Upper lobe of right lung (tissue), 1 donor: ENCODE data around the gene MAML2. TPM values are rescaled to one million over a fixed set of nuclear protein-coding genes. Genes with fewer than 3 reads are reported as not detected.
A peak's percentile ranks its signal among the peaks of the same experiment; 100 is the strongest.

Experiments used
- ATAC-seq: fragments of 200-7000 bp; cut with Tn5 transposase; one replicate; pipeline ENCODE4 v1.9.1; 2020; ENCODE audit warnings: mild to moderate bottlenecking, moderate library complexity
- DNase-seq: peaks from one replicate; pipeline ENCODE4 v3.0.0-alpha.2; 2020
- H3K27ac ChIP-seq: fragments of 200-600 bp; one replicate; pipeline ENCODE4 v1.8.0; 2022
- H3K27me3 ChIP-seq: fragments of 200-600 bp; one replicate; pipeline ENCODE4 v1.8.0; 2022; ENCODE audit warnings: mild to moderate bottlenecking
- H3K36me3 ChIP-seq: fragments of 200-600 bp; one replicate; pipeline ENCODE4 v1.8.0; 2022
- H3K4me1 ChIP-seq: fragments of 200-600 bp; one replicate; pipeline ENCODE4 v1.8.0; 2022
- H3K4me3 ChIP-seq: fragments of 200-600 bp; one replicate; pipeline ENCODE4 v1.8.0; 2022; ENCODE audit warnings: mild to moderate bottlenecking
- H3K9me3 ChIP-seq: fragments of 200-600 bp; one replicate; pipeline ENCODE4 v1.8.0; 2022
- CTCF ChIP-seq: fragments of 200-600 bp; IDR thresholded peaks from one replicate; pipeline ENCODE4 v1.8.0; 2022; ENCODE audit warnings: antibody characterized with exemption
- intact Hi-C: fragments of 100-400 bp; cut with DNase I; formaldehyde crosslinking; loops from one replicate; pipeline ENCODE4 v1.11.0; 2022
- total RNA-seq: library from RNA; stranded (reverse); fragmentation: NEBNext Ultra II Directional; extraction: Animal tissue kit (Norgen Biotek cat#: 25700); gene quantifications from one replicate; pipeline ENCODE4 v1.2.1, GENCODE V29; 2021
- donor health status: DM: no; HTN: yes; CAD: no; lungs with severe emphysema.

MAML2 gene
- total RNA-seq, 1 donor from 2014 or later = 27.5 TPM

GRCh38 chr11:95984072-95984471, 358.9 kb downstream of the MAML2 start:
- H3K4me1 ChIP-seq = no peaks in the 10 kb centered on the region
- H3K27me3 ChIP-seq = no peaks in the 10 kb centered on the region
- DNase-seq = no peak
- intact Hi-C loops = no loop called here
- peaks cover 46% of the 10 kb centered on the region for H3K36me3 ChIP-seq
- H3K4me3 ChIP-seq = no peak overlapping the region
- TF ChIP-seq CTCF = no peak
- H3K9me3 ChIP-seq = no peaks in the 10 kb centered on the region
- H3K27ac ChIP-seq = no peak overlapping the region
- no peak for ATAC-seq

- H3K27ac ChIP-seq = no peak overlapping the region
Measured at GRCh38 chr11:95977534-95978174, 365.3 kb downstream of the MAML2 start.

GRCh38 chr11:95976550-95976949, 366.4 kb downstream of the MAML2 start:
- H3K9me3 ChIP-seq = no peaks in the 10 kb centered on the region
- no peak overlapping the region for H3K4me3 ChIP-seq
- no peaks in the 10 kb centered on the region for H3K4me1 ChIP-seq
- no peaks in the 10 kb centered on the region for H3K27me3 ChIP-seq
- no peak overlapping the region for H3K27ac ChIP-seq
- intact Hi-C loops = no loop called here
- ATAC-seq (no peak), DNase-seq (no peak)
- H3K36me3 ChIP-seq = peaks cover 23% of the 10 kb centered on the region
- TF ChIP-seq CTCF = no peak

More at GRCh38 chr11:95977534-95978174, 365.3 kb downstream of the MAML2 start:
- Histone ChIP-seq H3K27me3 (no peaks in the 10 kb centered on the region), H3K4me3 (no peak overlapping the region), H3K9me3 (no peaks in the 10 kb centered on the region), H3K36me3 (peaks cover 28% of the 10 kb centered on the region), H3K4me1 (no peaks in the 10 kb centered on the region)
- ATAC-seq (no peak), DNase-seq (no peak)
- no peak for TF ChIP-seq CTCF
- intact Hi-C loops = no loop called here

GRCh38 chr11:95975343-95975742, 367.7 kb downstream of the MAML2 start:
- no peak for DNase-seq
- no peak overlapping the region for H3K27ac ChIP-seq
- intact Hi-C loops = no loop called here

GRCh38 chr11:95972060-95972459, 370.9 kb downstream of the MAML2 start:
- no peak for TF ChIP-seq CTCF
- intact Hi-C loops = no loop called here
- no peak overlapping the region for H3K4me3 ChIP-seq
- no peaks in the 10 kb centered on the region for H3K27me3 ChIP-seq
- ATAC-seq (no peak), DNase-seq (no peak)
- no peaks in the 10 kb centered on the region for H3K36me3 ChIP-seq
- no peaks in the 10 kb centered on the region for H3K9me3 ChIP-seq
- no peak overlapping the region for H3K27ac ChIP-seq
- no peaks in the 10 kb centered on the region for H3K4me1 ChIP-seq

More at GRCh38 chr11:95975343-95975742, 367.7 kb downstream of the MAML2 start:
- H3K27me3 ChIP-seq = no peaks in the 10 kb centered on the region
- no peaks in the 10 kb centered on the region for H3K9me3 ChIP-seq
- H3K4me3 ChIP-seq = no peak overlapping the region
- ATAC-seq = peak; percentile 84
- no peak for TF ChIP-seq CTCF
- H3K4me1 ChIP-seq = no peaks in the 10 kb centered on the region
- H3K36me3 ChIP-seq = peaks cover 11% of the 10 kb centered on the region

GRCh38 chr11:95968585-95968984, 374.4 kb downstream of the MAML2 start:
- intact Hi-C loops = no loop called here
- no peak overlapping the region for H3K4me3 ChIP-seq
- no peaks in the 10 kb centered on the region for H3K27me3 ChIP-seq
- ATAC-seq = no peak
- no peaks in the 10 kb centered on the region for H3K36me3 ChIP-seq
- H3K4me1 ChIP-seq = no peaks in the 10 kb centered on the region
- H3K9me3 ChIP-seq = no peaks in the 10 kb centered on the region
- DNase-seq = no peak
- H3K27ac ChIP-seq = no peak overlapping the region
- no peak for TF ChIP-seq CTCF
